HepG2 (cell line): ENCODE data around the gene MAST1. TPM values are rescaled to one million over a fixed set of nuclear protein-coding genes. Genes with fewer than 3 reads are reported as not detected.

Experiments
- AGO2 ChIP-seq: fragments of 200-400 bp; formaldehyde crosslinking; optimal IDR thresholded peaks from 2 replicates; pipeline ENCODE3; 2017; ENCODE audit warnings: mild to moderate bottlenecking, low read depth, low read length, moderate library complexity
- AHR ChIP-seq: IDR thresholded peaks from 2 replicates; pipeline ENCODE4 v1.6.1; 2018; ENCODE audit warnings: missing genetic modification reagents, missing compliant biosample characterization
- DR1 ChIP-seq: sonication (generic); formaldehyde crosslinking; IDR thresholded peaks from 2 replicates; pipeline ENCODE4 v1.8.0; 2021; ENCODE audit warnings: mild to moderate bottlenecking, missing genetic modification reagents, inconsistent platforms
- EZH2 ChIP-seq: conservative IDR thresholded peaks from 2 replicates; pipeline ENCODE4 v1.6.1; 2012; ENCODE audit warnings: mild to moderate bottlenecking, low read depth, low read length, moderate library complexity
- GTF3A ChIP-seq: sonication (generic); formaldehyde crosslinking; conservative IDR thresholded peaks from 2 replicates; pipeline ENCODE4 v1.4.0; 2020; ENCODE audit warnings: mild to moderate bottlenecking, missing genetic modification reagents
- HNRNPL ChIP-seq: fragments of 200-400 bp; formaldehyde crosslinking; IDR thresholded peaks from 2 replicates; pipeline ENCODE4 v1.6.1; 2017; ENCODE audit warnings: mild to moderate bottlenecking, low read depth, low read length
- KAT2B ChIP-seq: fragments of 150-350 bp; IDR thresholded peaks from 2 replicates; pipeline ENCODE4 v1.6.1; 2014; ENCODE audit warnings: low read depth, low read length, borderline replicate concordance
- MBD4 ChIP-seq: IDR thresholded peaks from 2 replicates; pipeline ENCODE4 v1.6.1; 2012; ENCODE audit warnings: low read length, inconsistent platforms, borderline replicate concordance
- NONO ChIP-seq, 2 experiments: fragments of 450-650 bp in 1 of 2; sonication (generic) in 1 of 2; formaldehyde crosslinking in 1 of 2; IDR thresholded peaks in 1 of 2; conservative IDR thresholded peaks in 1 of 2; 2 replicates each; pipeline versions ENCODE4 v1.6.1 to v1.8.0; 2017 to 2022; ENCODE audit warnings: mild to moderate bottlenecking in 1 of 2, missing genetic modification reagents in 1 of 2, moderate library complexity in 1 of 2
- NRL ChIP-seq: sonication (generic); formaldehyde crosslinking; IDR thresholded peaks from 2 replicates; pipeline ENCODE4 v1.5.0; 2020; ENCODE audit warnings: missing genetic modification reagents, mild to moderate bottlenecking, moderate library complexity, borderline replicate concordance
- SIN3B ChIP-seq: fragments of 150-350 bp; IDR thresholded peaks from 2 replicates; pipeline ENCODE4 v1.6.1; 2014; ENCODE audit warnings: low read length
- XBP1 ChIP-seq: sonication (generic); formaldehyde crosslinking; IDR thresholded peaks from 2 replicates; pipeline ENCODE4 v1.5.0; 2020; ENCODE audit warnings: missing genetic modification reagents
- ZFP41 ChIP-seq: sonication (generic); formaldehyde crosslinking; IDR thresholded peaks from 2 replicates; pipeline ENCODE4 v1.4.0; 2020; ENCODE audit warnings: mild to moderate bottlenecking, missing genetic modification reagents, borderline replicate concordance
- ZFP82 ChIP-seq: sonication (generic); formaldehyde crosslinking; IDR thresholded peaks from 2 replicates; pipeline ENCODE4 v1.5.1; 2020; ENCODE audit warnings: mild to moderate bottlenecking, missing genetic modification reagents, borderline replicate concordance
- ZNF10 ChIP-seq: sonication (generic); formaldehyde crosslinking; IDR thresholded peaks from 2 replicates; pipeline ENCODE4 v1.4.0; 2020; ENCODE audit warnings: mild to moderate bottlenecking, low read depth, missing genetic modification reagents, borderline replicate concordance
- ZNF263 ChIP-seq: sonication (generic); formaldehyde crosslinking; IDR thresholded peaks from 2 replicates; pipeline ENCODE4 v1.4.0; 2020; ENCODE audit warnings: missing genetic modification reagents
- ZNF264 ChIP-seq: sonication (generic); formaldehyde crosslinking; IDR thresholded peaks from 2 replicates; pipeline ENCODE4 v1.4.0; 2020; ENCODE audit warnings: missing genetic modification reagents
- ZNF33B ChIP-seq: sonication (generic); formaldehyde crosslinking; IDR thresholded peaks from 2 replicates; pipeline ENCODE4 v1.5.1; 2020; ENCODE audit warnings: mild to moderate bottlenecking, missing genetic modification reagents
- ZNF432 ChIP-seq: sonication (generic); formaldehyde crosslinking; IDR thresholded peaks from 2 replicates; pipeline ENCODE4 v1.5.0; 2020; ENCODE audit warnings: missing genetic modification reagents, mild to moderate bottlenecking, borderline replicate concordance
- ZNF629 ChIP-seq: sonication (generic); formaldehyde crosslinking; conservative IDR thresholded peaks from 2 replicates; pipeline ENCODE4 v1.5.0; 2020; ENCODE audit warnings: missing genetic modification reagents
- ZNF773 ChIP-seq: sonication (generic); formaldehyde crosslinking; IDR thresholded peaks from 2 replicates; pipeline ENCODE4 v1.4.0; 2020; ENCODE audit warnings: missing genetic modification reagents, borderline replicate concordance
- ZZZ3 ChIP-seq: sonication (generic); formaldehyde crosslinking; IDR thresholded peaks from 2 replicates; pipeline ENCODE4 v1.4.0; 2020; ENCODE audit warnings: missing genetic modification reagents, mild to moderate bottlenecking, borderline replicate concordance
- polyA plus RNA-seq, 8 experiments: library from polyadenylated mRNA; depleted of rRNA in 3 of 8; stranded (reverse) in 7 of 8; unstranded in 1 of 8; fragments of >200 nt; fragmentation: Illumina TruSeq in 4 of 8; extraction: Trizol in 4 of 8; gene quantifications; 2 replicates each; pipeline versions ENCODE4 v1.2.1 to v1.2.3, GENCODE V29; 2011 to 2016; ENCODE audit warnings: low read depth in 4 of 8, missing spikeins in 1 of 8, mixed read lengths in 1 of 8; ENCODE audit not compliant: insufficient read depth in 1 of 8
- total RNA-seq, 5 experiments: library from RNA; depleted of rRNA; stranded (reverse); fragments of >200 nt; fragmentation: Illumina TruSeq; extraction: Trizol; gene quantifications; 2 replicates each; pipeline ENCODE4 v1.2.3, GENCODE V29; 2016; ENCODE audit warnings: low read depth in 1 of 5
- TF ChIP-seq, protein P1 (sequence below): sonication (generic); formaldehyde crosslinking; IDR thresholded peaks from 2 replicates; pipeline ENCODE4 v1.5.0; 2020; ENCODE audit warnings: mild to moderate bottlenecking, missing genetic modification reagents, borderline replicate concordance

The MAST1 gene
- total and polyA plus RNA-seq, 2 of the 13 experiments (the other 11 are each of a cell fraction or from before 2014, with no cell fraction given): 0.73 to 4.7 TPM

DNA sequence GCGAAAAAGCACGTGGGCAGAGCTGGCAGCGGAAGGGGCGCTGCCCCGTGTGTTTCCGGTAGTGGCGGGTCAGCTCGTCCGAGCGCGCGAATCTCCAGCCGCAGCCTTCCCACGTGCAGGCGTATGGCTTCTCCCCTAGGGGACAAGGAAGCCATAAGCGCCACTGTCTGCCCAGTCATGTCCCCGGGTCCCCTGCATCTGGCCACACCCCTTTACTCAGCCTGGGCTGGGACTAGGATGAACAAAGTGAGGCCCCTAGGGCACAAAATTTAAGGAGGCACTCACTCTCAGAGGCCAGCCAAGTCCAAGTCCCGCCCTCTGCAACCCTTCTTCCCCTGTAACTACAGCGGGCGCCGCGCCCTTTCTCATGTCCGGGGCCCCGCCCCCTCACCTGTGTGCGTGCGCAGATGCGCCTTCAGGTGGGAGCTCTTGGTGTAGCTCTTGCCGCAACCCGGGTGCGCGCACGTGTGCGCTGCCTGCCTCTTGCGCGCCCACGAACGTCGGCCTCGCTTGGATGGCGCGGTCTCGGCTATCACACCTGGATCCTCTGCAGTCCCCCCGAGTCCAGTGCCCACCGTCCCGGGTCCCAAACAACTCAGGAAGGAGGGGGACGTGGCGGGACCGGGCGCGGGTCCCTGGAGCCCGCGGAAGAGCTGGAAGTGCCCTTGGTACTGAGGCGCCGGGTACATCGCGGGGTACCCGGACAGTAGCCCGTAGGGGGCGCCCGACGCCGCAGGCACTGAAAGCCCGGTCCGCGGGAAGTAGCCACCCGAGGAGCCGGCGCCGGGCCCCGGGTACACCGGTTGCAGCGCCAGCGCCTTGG is 46.8 kb downstream of the MAST1 start (continued):
- TF ChIP-seq, protein P1, sequence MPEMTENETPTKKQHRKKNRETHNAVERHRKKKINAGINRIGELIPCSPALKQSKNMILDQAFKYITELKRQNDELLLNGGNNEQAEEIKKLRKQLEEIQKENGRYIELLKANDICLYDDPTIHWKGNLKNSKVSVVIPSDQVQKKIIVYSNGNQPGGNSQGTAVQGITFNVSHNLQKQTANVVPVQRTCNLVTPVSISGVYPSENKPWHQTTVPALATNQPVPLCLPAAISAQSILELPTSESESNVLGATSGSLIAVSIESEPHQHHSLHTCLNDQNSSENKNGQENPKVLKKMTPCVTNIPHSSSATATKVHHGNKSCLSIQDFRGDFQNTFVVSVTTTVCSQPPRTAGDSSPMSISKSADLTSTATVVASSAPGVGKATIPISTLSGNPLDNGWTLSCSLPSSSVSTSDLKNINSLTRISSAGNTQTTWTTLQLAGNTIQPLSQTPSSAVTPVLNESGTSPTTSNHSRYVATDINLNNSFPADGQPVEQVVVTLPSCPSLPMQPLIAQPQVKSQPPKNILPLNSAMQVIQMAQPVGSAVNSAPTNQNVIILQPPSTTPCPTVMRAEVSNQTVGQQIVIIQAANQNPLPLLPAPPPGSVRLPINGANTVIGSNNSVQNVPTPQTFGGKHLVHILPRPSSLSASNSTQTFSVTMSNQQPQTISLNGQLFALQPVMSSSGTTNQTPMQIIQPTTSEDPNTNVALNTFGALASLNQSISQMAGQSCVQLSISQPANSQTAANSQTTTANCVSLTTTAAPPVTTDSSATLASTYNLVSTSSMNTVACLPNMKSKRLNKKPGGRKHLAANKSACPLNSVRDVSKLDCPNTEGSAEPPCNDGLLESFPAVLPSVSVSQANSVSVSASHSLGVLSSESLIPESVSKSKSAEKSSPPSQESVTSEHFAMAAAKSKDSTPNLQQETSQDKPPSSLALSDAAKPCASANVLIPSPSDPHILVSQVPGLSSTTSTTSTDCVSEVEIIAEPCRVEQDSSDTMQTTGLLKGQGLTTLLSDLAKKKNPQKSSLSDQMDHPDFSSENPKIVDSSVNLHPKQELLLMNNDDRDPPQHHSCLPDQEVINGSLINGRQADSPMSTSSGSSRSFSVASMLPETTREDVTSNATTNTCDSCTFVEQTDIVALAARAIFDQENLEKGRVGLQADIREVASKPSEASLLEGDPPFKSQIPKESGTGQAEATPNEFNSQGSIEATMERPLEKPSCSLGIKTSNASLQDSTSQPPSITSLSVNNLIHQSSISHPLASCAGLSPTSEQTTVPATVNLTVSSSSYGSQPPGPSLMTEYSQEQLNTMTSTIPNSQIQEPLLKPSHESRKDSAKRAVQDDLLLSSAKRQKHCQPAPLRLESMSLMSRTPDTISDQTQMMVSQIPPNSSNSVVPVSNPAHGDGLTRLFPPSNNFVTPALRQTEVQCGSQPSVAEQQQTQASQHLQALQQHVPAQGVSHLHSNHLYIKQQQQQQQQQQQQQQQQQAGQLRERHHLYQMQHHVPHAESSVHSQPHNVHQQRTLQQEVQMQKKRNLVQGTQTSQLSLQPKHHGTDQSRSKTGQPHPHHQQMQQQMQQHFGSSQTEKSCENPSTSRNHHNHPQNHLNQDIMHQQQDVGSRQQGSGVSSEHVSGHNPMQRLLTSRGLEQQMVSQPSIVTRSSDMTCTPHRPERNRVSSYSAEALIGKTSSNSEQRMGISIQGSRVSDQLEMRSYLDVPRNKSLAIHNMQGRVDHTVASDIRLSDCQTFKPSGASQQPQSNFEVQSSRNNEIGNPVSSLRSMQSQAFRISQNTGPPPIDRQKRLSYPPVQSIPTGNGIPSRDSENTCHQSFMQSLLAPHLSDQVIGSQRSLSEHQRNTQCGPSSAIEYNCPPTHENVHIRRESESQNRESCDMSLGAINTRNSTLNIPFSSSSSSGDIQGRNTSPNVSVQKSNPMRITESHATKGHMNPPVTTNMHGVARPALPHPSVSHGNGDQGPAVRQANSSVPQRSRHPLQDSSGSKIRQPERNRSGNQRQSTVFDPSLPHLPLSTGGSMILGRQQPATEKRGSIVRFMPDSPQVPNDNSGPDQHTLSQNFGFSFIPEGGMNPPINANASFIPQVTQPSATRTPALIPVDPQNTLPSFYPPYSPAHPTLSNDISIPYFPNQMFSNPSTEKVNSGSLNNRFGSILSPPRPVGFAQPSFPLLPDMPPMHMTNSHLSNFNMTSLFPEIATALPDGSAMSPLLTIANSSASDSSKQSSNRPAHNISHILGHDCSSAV (CRISPR knock-in tag): no peak
- TF ChIP-seq ZNF629 (CRISPR knock-in tag) (no peak), XBP1 (CRISPR knock-in tag) (no peak), ZNF432 (CRISPR knock-in tag) (no peak), EZH2 (no peak), ZZZ3 (CRISPR knock-in tag) (no peak), NONO (IDR thresholded peaks at IDR 0.05) (no peak), NONO (CRISPR knock-in tag; conservative IDR thresholded peaks at IDR 0.05) (peak; percentile 55; the same call in 1 of the 2 replicates), ZNF33B (CRISPR knock-in tag) (no peak), SIN3B (no peak), AHR (CRISPR knock-in tag) (no peak), ZNF10 (no peak), ZNF263 (CRISPR knock-in tag) (no peak), NRL (peak; percentile 54; the same call in 1 of the 2 replicates), GTF3A (CRISPR knock-in tag) (no peak), ZFP82 (CRISPR knock-in tag) (0 out of 2 replicates have a peak, but pooled peaks have one; percentile 20), HNRNPL (peak; percentile 79; the same call in 1 of the 2 replicates), DR1 (no peak), ZNF773 (CRISPR knock-in tag) (no peak), MBD4 (no peak), ZNF264 (CRISPR knock-in tag) (no peak), KAT2B (no peak), AGO2 (no peak), ZFP41 (CRISPR knock-in tag) (no peak)
